DMS53 treated with DMSO at 0.1 percent for 48 hours (cell line): ENCODE results near the gene H2BK1.

Experiments
- DNase-seq: peaks from one replicate; lab custom pipeline; 2025; ENCODE audit not compliant: unreplicated experiment; lab: John Stamatoyannopoulos, UW

H2BK1 gene

GRCh38 chr7:151232917-151233701 is 22.8 kb upstream of the H2BK1 start:
- DNase-seq = no peak

- peak; percentile 84 for DNase-seq
Measured at GRCh38 chr7:151232091-151232916, 22.0 kb upstream of the H2BK1 start, which contains the start of gene CHPF2. Gene CHPF2 (plus strand): TSS chr7:151232483. CDS start chr7:151234012, 1,529 bp downstream.

GRCh38 chr7:151231080-151231479 is 20.8 kb upstream of the H2BK1 start:
- DNase-seq = no peak

- no peak for DNase-seq
Measured at GRCh38 chr7:151229249-151229648, 19.0 kb upstream of the H2BK1 start.

- no peak for DNase-seq
Measured at GRCh38 chr7:151228024-151228866, 18.0 kb upstream of the H2BK1 start.

DNA sequence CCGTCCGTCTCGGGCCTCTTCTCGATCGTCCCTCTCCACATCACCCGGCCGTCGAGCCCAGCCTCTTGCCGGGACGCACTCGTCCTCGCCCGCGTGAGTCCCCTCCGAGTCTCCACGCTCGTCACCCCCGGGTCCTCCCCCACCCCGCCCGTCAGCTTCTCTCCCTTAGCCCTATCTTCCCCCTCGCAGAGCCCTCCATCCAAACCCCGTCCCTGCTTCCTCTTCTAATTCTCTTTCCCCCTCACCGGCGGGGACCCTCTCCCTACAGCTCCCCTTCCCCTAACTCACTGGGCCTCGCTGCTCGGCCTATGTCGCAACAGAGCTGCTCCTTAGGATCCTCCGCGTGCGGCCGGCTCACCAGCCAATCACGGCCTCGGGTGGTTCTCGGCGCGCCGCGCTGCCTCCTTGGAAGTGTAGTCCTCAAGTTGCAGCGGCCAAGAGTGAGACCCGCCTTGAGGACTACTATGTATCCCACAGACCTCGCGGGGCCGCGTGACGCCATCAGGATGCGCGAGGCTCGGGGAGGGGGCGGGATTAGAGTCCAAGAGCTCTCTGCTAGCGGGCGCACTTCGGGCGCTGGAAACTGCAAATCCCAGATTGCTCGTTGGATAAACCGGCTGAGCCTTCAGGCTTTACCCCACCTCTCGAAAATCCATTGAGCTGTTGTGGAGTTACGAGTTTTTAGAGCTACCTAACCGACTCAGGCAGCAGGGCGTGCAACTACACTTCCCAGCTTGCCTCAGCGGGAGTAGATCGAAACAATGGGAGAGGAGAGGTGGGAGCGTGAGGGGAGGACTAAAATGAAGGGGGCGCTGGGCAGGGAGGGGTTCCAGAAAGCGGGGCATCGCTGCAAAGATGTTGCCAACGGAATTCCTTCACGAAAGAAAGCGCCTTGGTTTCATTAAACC is 16.8 kb upstream of the H2BK1 start, which contains the start of gene ABCF2:
TSS of gene ABCF2 (minus strand) at position 331 of the 908 bp plus-strand sequence. CDS start 747 bp downstream, outside the sequence.
- peak; percentile 97 for DNase-seq

DNA sequence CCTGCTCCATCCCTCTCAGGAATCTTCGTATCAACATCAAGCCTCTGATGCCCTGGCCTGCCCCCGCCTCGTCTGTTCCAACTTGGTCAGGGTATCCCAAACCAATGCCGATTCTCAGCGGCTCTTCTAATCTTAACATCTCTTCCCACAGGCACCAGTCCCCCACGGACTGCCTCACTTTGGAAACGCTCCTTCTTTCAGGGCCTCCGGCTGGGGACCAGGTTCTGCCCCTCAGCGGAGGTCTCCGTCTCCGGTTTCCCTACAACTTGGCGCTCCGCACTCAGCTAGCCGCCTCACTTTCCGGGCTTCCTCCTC is 16.2 kb upstream of the H2BK1 start:
- DNase-seq = no peak

- no peak for DNase-seq
Measured at GRCh38 chr7:151225948-151226510, 15.7 kb upstream of the H2BK1 start.

DNA sequence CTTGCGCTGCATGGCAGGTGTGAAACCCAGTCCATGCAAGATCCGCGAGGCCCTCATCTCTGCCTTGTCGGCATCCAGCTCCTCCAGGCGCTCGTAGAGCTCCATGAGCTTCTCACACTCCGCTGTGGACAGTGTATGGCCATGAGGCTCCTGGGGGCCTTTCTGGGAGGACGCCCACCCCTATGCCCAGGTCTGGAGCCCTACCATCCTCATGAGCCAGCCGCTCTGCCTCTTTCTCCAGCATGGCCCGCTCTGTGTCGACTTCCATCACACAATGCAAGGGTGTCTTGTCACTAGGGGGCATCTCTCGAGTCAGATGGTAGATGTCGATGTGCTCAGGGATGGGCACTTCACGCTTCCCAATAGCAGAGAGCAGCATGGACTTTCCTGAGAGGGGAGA is 13.4 kb upstream of the H2BK1 start:
- DNase-seq = no peak

DNA sequence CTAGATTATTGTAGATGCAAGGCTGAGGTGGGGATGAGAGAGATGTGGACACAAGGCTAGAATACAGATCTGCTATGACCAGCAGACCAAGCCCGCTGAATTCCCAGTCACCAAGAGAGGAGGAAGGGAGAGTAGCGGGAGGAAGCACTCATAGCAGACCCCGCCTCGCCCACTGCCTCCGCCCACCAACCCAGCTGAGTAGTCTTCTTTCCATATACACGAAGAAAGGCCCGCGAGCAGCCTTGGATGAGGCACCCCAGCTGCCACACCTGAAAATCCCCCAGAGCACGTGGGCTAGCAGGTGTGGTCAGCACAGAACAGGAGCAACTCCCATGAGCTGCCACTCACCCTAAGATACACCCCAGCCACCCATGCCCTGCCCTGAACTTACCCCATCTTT is 7.9 kb upstream of the H2BK1 start:
- DNase-seq = no peak

DNA sequence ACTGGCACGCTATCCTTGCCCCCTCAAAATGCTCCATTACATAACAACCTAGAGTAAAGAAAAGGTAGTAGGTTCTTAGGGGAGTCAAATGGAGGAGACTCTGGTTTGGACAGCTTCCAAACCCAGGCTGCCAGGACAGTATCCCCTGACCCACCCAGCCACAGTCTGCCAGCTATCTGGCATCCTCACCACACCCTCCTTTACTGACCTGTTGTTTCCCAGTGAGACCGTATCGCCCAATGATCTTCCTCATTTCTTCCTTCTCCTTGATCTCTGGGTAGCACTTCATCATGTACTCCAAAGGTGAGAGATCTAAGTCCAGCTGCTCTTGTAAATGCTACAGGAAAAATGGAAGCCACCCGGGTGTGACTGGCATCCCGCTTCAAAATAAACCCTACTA is 5.1 kb upstream of the H2BK1 start:
- DNase-seq = no peak

DNA sequence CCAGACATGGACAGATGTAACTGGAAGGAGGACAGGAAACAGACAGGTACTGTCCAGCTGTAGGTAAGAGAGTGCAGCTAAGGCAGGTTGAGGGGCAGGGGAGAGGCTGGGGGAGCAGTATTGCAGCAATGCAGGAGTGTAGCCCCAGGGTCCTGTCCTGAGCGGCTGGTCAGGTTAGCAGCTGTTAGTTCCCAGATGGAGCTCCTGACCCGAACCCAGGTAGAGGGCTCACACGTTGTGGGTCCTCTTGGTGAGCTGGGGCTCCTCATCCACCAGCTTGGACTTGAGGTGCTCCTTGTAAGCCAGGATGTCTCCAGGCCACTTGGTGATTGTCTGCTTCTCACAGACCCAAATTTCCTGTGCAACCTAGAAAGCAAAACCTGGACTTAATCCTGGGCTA is 3.5 kb upstream of the H2BK1 start:
- DNase-seq = no peak

DNA sequence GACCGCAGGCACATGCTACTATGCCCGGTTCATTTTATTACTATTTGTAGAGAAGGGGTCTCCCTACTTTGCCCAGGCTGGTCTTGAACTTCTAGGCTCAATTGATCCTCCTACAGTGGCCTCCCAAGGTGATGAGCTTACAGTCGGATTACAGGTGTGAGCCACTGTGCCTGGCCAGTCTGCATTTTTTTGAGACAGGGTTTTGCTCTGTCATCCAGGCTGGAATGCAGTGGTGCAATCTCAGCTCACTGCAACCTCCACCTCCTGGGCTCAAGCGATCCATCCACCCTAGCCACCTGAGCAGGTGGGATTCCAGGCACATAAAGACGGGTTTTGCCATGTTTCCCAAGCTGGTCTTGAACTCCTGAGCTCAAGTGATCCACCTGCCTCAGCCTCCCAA is 2.3 kb upstream of the H2BK1 start:
- DNase-seq = no peak

DNA sequence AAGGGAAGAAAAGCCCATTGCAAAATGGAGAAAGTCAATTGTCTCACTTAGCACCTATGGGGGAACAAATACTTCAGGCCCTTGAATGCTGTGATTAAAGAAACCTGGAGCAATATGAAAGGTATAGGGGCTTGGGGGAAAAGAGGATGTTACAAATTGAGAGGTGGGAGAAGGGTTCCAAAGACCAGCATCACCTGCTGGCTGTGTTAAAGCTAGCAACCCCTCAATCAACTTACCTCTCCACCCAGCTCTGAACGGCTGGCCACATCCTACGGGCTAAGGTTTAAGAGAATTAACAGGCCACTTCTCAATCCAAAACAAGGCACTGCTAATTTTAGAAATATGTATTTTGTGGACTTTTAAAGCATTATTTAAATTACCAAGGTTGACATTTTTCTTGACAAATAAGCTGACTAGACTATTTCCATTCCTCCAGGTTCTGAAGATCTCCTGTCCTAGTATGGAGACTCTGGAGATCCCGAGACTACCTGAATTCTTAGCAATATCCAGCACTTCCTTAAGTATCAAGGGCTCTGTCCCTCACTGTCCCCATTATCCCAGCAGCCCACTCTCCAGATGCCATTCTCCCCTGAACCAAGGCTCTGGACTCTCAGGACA is 976 bp upstream of the H2BK1 start:
- DNase-seq = no peak

GRCh38 chr7:151209588-151209987 is 700 bp downstream of the H2BK1 start:
- DNase-seq = no peak

- no peak for DNase-seq
Measured at GRCh38 chr7:151208253-151208862, 1.9 kb downstream of the H2BK1 start.

- DNase-seq = no peak
Measured at GRCh38 chr7:151207804-151208203, 2.5 kb downstream of the H2BK1 start.

DNA sequence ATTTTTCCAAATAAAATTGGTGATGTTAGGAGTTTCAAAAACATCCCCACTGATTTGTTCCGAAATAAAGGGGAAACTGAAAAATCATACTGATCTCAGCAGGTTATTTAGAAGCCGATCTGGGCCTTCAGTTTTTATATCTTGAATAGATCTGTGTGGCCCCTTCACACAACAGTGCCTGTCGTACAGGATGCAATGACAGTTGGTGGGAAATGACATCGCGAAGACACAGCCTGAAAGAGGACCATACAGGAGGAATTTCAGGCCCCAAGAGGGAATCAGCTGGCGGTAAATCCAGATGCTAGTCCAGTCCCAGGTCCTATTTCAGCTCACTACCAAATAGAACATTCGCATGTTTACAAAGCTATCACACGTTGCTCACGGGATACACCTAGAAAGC is 3.0 kb downstream of the H2BK1 start:
- DNase-seq = no peak

GRCh38 chr7:151206914-151207313 is 3.4 kb downstream of the H2BK1 start:
- no peak for DNase-seq
